Measurements from ENCODE around the gene NOD2.

NOD2 gene

DNA sequence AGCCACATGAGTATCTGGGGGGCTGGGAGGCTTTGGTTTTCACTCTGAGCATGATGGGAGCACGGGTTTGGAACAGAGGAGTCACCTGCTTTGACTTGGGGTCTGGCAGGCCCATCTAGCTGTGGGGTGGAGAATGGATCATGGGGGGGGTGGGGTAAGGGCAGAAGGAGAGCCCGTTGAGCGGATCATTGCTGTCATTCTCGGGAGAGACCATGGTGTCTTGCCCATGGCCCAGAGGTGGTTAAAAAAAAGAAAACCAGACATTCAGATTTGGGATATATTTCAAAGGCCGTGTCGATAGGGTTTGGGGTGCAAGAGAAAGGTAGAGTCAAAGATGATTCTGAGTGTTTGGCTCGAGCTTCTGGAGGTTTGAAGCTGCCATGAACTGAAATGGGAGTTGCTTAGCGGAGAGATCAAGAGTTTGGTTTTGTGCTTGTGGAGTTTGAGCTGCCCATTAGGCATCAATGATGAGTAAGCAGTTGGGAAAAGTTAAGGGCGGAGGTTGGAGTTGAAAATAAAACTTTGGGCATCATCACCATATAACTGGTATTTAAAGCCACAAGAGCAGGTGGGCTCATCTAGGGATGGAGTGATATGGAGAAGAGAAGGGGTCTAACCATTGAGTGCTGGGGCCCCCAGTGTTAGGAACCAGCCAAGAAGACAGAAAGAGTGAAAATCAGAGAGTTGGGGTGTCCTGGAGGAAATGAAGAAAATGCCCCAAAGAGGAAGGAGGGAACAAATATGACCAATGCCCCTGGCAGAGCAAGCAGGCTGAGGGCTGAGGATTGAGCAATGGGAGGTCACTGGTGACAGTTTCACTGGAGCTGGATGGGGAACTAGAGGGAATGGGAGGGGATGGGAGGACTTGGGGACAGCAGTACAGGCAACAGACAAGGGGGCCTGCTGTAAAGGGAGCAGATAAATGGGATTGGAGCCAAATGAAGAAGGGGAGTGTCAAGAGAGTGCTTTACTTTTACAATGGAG, 1.9 kb downstream of the NOD2 start:
- DNase-seq: no peak

- DNase-seq: no peak
Observed at GRCh38 chr16:50696126-50696525, 2.7 kb downstream of the NOD2 start.

- no peak for DNase-seq
Observed at GRCh38 chr16:50696575-50697420, 3.4 kb downstream of the NOD2 start.

- no peak for DNase-seq
Observed at GRCh38 chr16:50697421-50697715, 4.0 kb downstream of the NOD2 start.

GRCh38 chr16:50697881-50698767, 4.7 kb downstream of the NOD2 start:
- no peak for DNase-seq

GRCh38 chr16:50699326-50700159, 6.1 kb downstream of the NOD2 start:
- DNase-seq: no peak

DNA sequence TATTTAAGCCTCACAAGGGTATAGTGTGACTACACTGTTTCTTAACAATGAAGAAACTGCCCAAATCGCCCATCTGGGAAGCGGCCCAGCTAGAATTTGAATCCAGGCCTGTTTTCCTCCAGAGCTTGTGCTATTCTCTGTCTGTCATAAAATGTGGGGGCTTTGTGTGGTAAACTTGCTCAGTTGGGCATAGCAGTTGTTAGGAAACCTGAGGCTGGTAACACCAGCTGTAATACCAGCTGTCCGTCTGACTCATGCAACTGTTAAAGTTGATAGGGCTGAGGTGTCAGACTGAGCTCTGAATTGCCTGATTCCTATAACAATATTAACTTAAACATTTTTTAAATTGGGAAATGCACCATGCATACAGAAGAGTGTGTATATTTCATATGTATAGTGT, 9.3 kb downstream of the NOD2 start:
- DNase-seq: peak; percentile 4

DNA sequence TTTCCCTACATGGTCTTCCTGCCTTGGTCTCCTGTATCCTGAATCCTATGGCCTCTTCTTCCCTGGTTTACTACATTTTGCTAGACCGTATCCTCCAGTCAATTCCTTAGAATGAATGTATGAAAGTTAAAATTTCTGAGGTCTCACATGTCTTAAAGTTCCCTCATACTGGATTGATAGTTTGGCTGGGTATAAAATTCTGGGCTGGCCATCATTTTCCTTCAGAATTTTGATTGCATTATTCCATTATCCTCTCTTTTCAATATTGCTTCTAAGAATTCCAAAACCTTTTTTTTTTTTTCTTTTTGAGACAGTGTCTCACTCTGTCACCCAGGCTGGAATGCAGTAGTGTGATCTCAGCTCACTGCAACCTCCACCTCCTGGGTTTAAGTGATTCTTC, 10.8 kb downstream of the NOD2 start:
- DNase-seq: no peak

- no peak for DNase-seq
Observed at GRCh38 chr16:50705436-50706110, 12.2 kb downstream of the NOD2 start.

GRCh38 chr16:50706250-50706649, 12.8 kb downstream of the NOD2 start:
- DNase-seq: no peak

- no peak for DNase-seq
Observed at GRCh38 chr16:50708373-50709060, 15.1 kb downstream of the NOD2 start.

GRCh38 chr16:50709061-50709684, 15.8 kb downstream of the NOD2 start:
- DNase-seq: peak; percentile 50

- DNase-seq: no peak
Observed at GRCh38 chr16:50709980-50710379, 16.6 kb downstream of the NOD2 start.

- DNase-seq: no peak
Observed at GRCh38 chr16:50711040-50711439, 17.6 kb downstream of the NOD2 start.

GRCh38 chr16:50711862-50712559, 18.6 kb downstream of the NOD2 start:
- no peak for DNase-seq

GRCh38 chr16:50712560-50712898, 19.1 kb downstream of the NOD2 start:
- DNase-seq: no peak

DNA sequence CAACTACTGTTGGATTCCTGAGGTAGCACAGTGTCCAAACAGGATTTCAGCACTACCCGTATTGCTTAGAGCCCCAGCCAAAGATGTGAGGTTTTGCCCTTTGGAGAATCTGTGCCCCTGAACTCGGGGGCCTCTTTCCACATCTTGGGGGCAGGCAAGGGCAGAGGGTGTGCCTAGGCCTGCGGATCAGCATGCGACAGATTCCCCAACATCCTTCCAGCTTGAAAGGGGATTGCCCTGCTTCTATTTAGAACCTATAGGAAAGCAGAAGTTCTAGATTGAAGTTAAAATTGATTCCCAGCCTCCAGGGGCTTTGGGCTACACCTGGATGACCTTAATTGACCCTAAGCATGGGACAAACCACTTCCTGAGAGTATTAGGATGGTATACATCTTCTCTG, 19.6 kb downstream of the NOD2 start:
- no peak for DNase-seq

- no peak for DNase-seq
Observed at GRCh38 chr16:50717091-50717490, 23.7 kb downstream of the NOD2 start.

GRCh38 chr16:50717494-50717893, 24.1 kb downstream of the NOD2 start:
- no peak for DNase-seq

Measured in SIG-M5 (cell line).